Measurements from ENCODE around the gene CALHM1. TPM values are rescaled to one million over a fixed set of nuclear protein-coding genes. Genes with fewer than 3 reads are reported as not detected.

The CALHM1 gene
- not detected in 2 replicates for total RNA-seq

GRCh38 chr10:103458720-103459119 is at the start of gene CALHM1:
Gene CALHM1, minus strand, starts transcription at chr10:103458900. Its CDS starts 149 bp downstream, at chr10:103458751.

GRCh38 chr10:103493362-103493915 is 34.7 kb upstream of the CALHM1 start, which contains the start of gene NEURL1:
Gene NEURL1, plus strand, starts transcription at chr10:103493705. Its CDS starts 683 bp downstream, at chr10:103494388.

GRCh38 chr10:103479135-103479534 is 20.4 kb upstream of the CALHM1 start, which contains the start of gene CALHM3:
Gene CALHM3, minus strand, starts transcription at chr10:103479240. Its CDS starts 208 bp downstream, at chr10:103479032.

DNA sequence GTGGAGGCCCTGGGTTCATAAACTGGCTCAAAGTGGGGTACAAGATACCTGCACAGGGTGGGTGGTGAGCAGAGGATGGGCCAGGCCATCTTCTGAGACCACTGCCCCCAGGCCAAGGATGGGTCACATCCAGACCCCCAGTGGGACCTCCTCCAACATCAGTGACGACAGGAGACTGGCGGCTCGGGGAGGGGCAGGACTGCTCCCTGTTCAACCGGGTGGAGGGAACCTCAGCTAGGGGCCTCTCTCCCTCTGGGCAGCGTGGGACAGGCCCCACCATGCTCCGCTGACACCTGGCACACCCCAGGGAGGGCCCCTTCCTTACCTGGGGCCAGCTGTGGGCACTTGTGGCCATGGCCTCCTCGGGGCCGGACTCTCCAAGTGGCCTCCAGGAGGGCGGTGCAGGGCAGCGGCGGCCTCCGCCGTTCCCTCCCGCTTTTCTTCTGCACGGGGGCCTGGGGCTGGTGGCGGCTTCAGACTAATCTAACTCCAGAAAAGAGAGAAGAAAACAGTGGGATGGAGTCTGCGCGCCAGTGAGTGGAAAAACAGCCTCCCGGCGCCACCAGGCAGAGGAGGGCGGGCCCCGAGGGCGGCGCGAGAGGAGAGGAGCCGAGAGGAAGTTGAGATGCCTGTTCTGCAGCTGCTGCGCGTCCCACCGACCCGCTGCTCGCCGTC is 6.7 kb downstream of the CALHM1 start, which contains the start of gene CALHM2:
Gene CALHM2, minus strand, starts transcription at position 540 of the 675 bp plus-strand sequence. CDS start 2,429 bp downstream, outside the sequence.

Other genes starting within 250 kb of the CALHM1 start
- gene RPEL1, start 213.0 kb downstream of the CALHM1 start, total RNA-seq, result 0.13 TPM in 1 of 2 replicates, not detected in the other
- gene INA, start 181.8 kb downstream of the CALHM1 start, total RNA-seq, result 1.1 and 3.4 TPM in 2 replicates
- gene PCGF6, start 107.8 kb downstream of the CALHM1 start, total RNA-seq, result 9.8 and 11.8 TPM in 2 replicates
- 3.3 and 4.4 TPM in 2 replicates for gene TAF5, start 90.9 kb downstream of the CALHM1 start, total RNA-seq
- 211 and 238 TPM in 2 replicates for gene ATP5MK, start 62.4 kb downstream of the CALHM1 start, total RNA-seq
- gene PDCD11, start 62.3 kb downstream of the CALHM1 start, total RNA-seq, result 16.8 and 26.8 TPM in 2 replicates
- 20.2 and 23.6 TPM in 2 replicates for gene CALHM2, start 6.5 kb downstream of the CALHM1 start, total RNA-seq
- not detected in 2 replicates for gene CALHM3, start 20.3 kb upstream of the CALHM1 start, total RNA-seq
- gene NEURL1, start 34.8 kb upstream of the CALHM1 start, total RNA-seq, result 0.13 TPM in 1 of 2 replicates, not detected in the other

Measured in epithelial cell of alveolus of lung (primary cell).